ENCODE data around the gene SLFN12. TPM values are rescaled to one million over a fixed set of nuclear protein-coding genes. Genes with fewer than 3 reads are reported as not detected.
A peak's percentile ranks its signal among the peaks of the same experiment; 100 is the strongest.

SLFN12 gene
- total and polyA plus RNA-seq, 2 experiments from 2014 or later = 0.18 to 1.0 TPM

GRCh38 chr17:35373534-35373983, 58.7 kb downstream of the SLFN12 start, which contains the start of gene SLFN11:
Gene SLFN11 (minus strand): TSS chr17:35373621. CDS start chr17:35363807, 9,814 bp downstream.
- Histone ChIP-seq H3K4me3 (peak within 1 kb of the TSS; percentile 2), H3K4me1 (ENCODE audit: low read depth) (no peaks in the 10 kb centered on the region), H3K36me3 (no peaks in the 10 kb centered on the region), H3K27ac (no peak within 1 kb of the TSS), H3K9me3 (ENCODE audit: low read depth) (no peaks in the 10 kb centered on the region), H3K27me3 (peaks cover 98% of the 10 kb centered on the region)
- TF ChIP-seq, protein P1, sequence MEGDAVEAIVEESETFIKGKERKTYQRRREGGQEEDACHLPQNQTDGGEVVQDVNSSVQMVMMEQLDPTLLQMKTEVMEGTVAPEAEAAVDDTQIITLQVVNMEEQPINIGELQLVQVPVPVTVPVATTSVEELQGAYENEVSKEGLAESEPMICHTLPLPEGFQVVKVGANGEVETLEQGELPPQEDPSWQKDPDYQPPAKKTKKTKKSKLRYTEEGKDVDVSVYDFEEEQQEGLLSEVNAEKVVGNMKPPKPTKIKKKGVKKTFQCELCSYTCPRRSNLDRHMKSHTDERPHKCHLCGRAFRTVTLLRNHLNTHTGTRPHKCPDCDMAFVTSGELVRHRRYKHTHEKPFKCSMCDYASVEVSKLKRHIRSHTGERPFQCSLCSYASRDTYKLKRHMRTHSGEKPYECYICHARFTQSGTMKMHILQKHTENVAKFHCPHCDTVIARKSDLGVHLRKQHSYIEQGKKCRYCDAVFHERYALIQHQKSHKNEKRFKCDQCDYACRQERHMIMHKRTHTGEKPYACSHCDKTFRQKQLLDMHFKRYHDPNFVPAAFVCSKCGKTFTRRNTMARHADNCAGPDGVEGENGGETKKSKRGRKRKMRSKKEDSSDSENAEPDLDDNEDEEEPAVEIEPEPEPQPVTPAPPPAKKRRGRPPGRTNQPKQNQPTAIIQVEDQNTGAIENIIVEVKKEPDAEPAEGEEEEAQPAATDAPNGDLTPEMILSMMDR (IDR thresholded peaks at IDR 0.05; ENCODE audit: low read depth, low read length) = no peak
- DNase-seq (ENCODE audit: low read depth in 1 of 2, low spot score in 1 of 2) = peak in 1 of 2 donors; percentile 95

GRCh38 chr17:35372846-35373533, 59.3 kb downstream of the SLFN12 start:
- H3K36me3 ChIP-seq = no peaks in the 10 kb centered on the region
- TF ChIP-seq, protein P1 (IDR thresholded peaks at IDR 0.05; ENCODE audit: low read depth, low read length) = no peak
- H3K9me3 ChIP-seq (ENCODE audit: low read depth) = no peaks in the 10 kb centered on the region
- no peak overlapping the region for H3K4me3 ChIP-seq
- DNase-seq (ENCODE audit: low read depth in 1 of 2, low spot score in 1 of 2) = no peak
- no peaks in the 10 kb centered on the region for H3K4me1 ChIP-seq (ENCODE audit: low read depth)
- H3K27me3 ChIP-seq = peaks cover 99% of the 10 kb centered on the region
- no peak overlapping the region for H3K27ac ChIP-seq

DNA sequence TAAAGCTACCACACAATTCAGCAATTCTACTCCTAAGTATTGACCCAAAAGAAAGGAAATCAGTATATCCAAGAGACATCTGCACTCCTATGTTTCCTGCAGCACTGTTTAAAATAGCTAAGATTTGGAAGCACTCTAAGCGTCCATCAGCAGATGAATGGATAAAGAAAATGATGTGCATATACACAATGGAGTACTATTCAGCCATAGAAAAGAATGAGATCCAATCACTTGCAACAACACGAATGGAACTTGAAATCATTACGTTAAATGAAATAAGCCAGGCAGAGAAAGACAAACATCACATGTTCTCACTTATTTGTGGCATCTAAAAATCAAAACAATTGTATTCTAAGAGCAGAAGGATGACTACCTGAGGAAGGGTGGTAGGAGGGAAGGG, 60.4 kb downstream of the SLFN12 start:
- Histone ChIP-seq H3K4me3 (no peak overlapping the region), H3K36me3 (no peaks in the 10 kb centered on the region), H3K27ac (no peak overlapping the region), H3K27me3 (peaks cover 96% of the 10 kb centered on the region), H3K4me1 (ENCODE audit: low read depth) (no peaks in the 10 kb centered on the region), H3K9me3 (ENCODE audit: low read depth) (no peaks in the 10 kb centered on the region)
- no peak for DNase-seq (ENCODE audit: low read depth in 1 of 2, low spot score in 1 of 2)
- TF ChIP-seq, protein P1 (IDR thresholded peaks at IDR 0.05; ENCODE audit: low read depth, low read length) = no peak

GRCh38 chr17:35368081-35368830, 64.0 kb downstream of the SLFN12 start:
- Histone ChIP-seq H3K27ac (no peak overlapping the region), H3K4me1 (ENCODE audit: low read depth) (no peaks in the 10 kb centered on the region), H3K36me3 (no peaks in the 10 kb centered on the region), H3K9me3 (ENCODE audit: low read depth) (no peaks in the 10 kb centered on the region), H3K4me3 (no peak overlapping the region), H3K27me3 (peaks cover 95% of the 10 kb centered on the region)
- DNase-seq (ENCODE audit: low read depth in 1 of 2, low spot score in 1 of 2) = peak in 1 of 2 donors; percentile 54
- TF ChIP-seq, protein P1 (IDR thresholded peaks at IDR 0.05; ENCODE audit: low read depth, low read length) = no peak

GRCh38 chr17:35361027-35361426, 71.3 kb downstream of the SLFN12 start:
- Histone ChIP-seq H3K9me3 (ENCODE audit: low read depth) (no peaks in the 10 kb centered on the region), H3K36me3 (no peaks in the 10 kb centered on the region), H3K4me3 (no peak overlapping the region), H3K27me3 (peaks cover 61% of the 10 kb centered on the region), H3K4me1 (ENCODE audit: low read depth) (no peaks in the 10 kb centered on the region), H3K27ac (no peak overlapping the region)
- TF ChIP-seq, protein P1 (IDR thresholded peaks at IDR 0.05; ENCODE audit: low read depth, low read length) = no peak
- DNase-seq (ENCODE audit: low read depth in 1 of 2, low spot score in 1 of 2) = no peak

Other genes with a start within 250 kb of the SLFN12 start
- 0.21 TPM in 1 of 2 replicates, not detected in the other for gene SLC35G3, start 238.1 kb downstream of the SLFN12 start, total RNA-seq
- gene SLC35G3, start 238.1 kb downstream of the SLFN12 start, polyA plus RNA-seq = 0.11 and 0.65 TPM in 2 replicates
- gene SLFN5, start 189.4 kb downstream of the SLFN12 start, total RNA-seq = 6.2 and 8.3 TPM in 2 replicates
- 2.7 and 8.9 TPM in 2 replicates for gene SLFN5, start 189.4 kb downstream of the SLFN12 start, polyA plus RNA-seq
- gene SLFN11, start 58.9 kb downstream of the SLFN12 start, total RNA-seq = not detected in 2 replicates
- gene SLFN11, start 58.9 kb downstream of the SLFN12 start, polyA plus RNA-seq = not detected in 2 replicates
- 3.5 and 7.9 TPM in 2 replicates for gene SLFN13, start 16.3 kb upstream of the SLFN12 start, total RNA-seq
- gene SLFN13, start 16.3 kb upstream of the SLFN12 start, polyA plus RNA-seq = 4.2 and 5.9 TPM in 2 replicates
- not detected in 2 replicates for gene SLFN12L, start 105.2 kb upstream of the SLFN12 start, total RNA-seq
- not detected in 2 replicates for gene SLFN12L, start 105.2 kb upstream of the SLFN12 start, polyA plus RNA-seq
- 0.07 and 0.21 TPM in 2 replicates for gene SLFN14, start 128.3 kb upstream of the SLFN12 start, total RNA-seq
- 0.12 and 0.89 TPM in 2 replicates for gene SLFN14, start 128.3 kb upstream of the SLFN12 start, polyA plus RNA-seq
- gene PEX12, start 146.1 kb upstream of the SLFN12 start, total RNA-seq = 8.3 and 8.6 TPM in 2 replicates
- 6.1 and 9.7 TPM in 2 replicates for gene PEX12, start 146.1 kb upstream of the SLFN12 start, polyA plus RNA-seq
- gene AP2B1, start 154.8 kb upstream of the SLFN12 start, total RNA-seq = 83.5 and 90.9 TPM in 2 replicates
- gene AP2B1, start 154.8 kb upstream of the SLFN12 start, polyA plus RNA-seq = 54.7 and 89.2 TPM in 2 replicates